Cardiac muscle cell (in vitro differentiated cells and primary cell): ENCODE data around the gene USP48. TPM values are rescaled to one million over a fixed set of nuclear protein-coding genes. Genes with fewer than 3 reads are reported as not detected.
"Not testable (repeated sequence)": the region's sequence is repeated elsewhere in the genome, so short reads cannot be mapped to it uniquely, and the experiment has no call there.

Source experiments
- DNase-seq, 2 donors: peaks; one replicate each; pipeline versions ENCODE4 v3.0.0 to v3.0.0-alpha.2; 2010 to 2017; ENCODE audit warnings: low read depth in 1 of 2, low spot score in 1 of 2
- H3K27ac ChIP-seq: fragments of 200-600 bp; sonication (generic); 2 replicates; pipeline ENCODE4 v1.5.1; 2016
- H3K27me3 ChIP-seq: fragments of 200-600 bp; sonication (generic); 2 replicates; pipeline ENCODE4 v1.6.0; 2016; ENCODE audit warnings: control low read depth
- H3K36me3 ChIP-seq: fragments of 200-600 bp; sonication (generic); 2 replicates; pipeline ENCODE4 v1.5.1; 2016; ENCODE audit warnings: control low read depth
- H3K4me1 ChIP-seq: fragments of 200-600 bp; sonication (generic); 2 replicates; pipeline ENCODE4 v1.8.1; 2017; ENCODE audit warnings: low read depth, mild to moderate bottlenecking, mixed run types
- H3K4me3 ChIP-seq: fragments of 200-600 bp; sonication (generic); 2 replicates; pipeline ENCODE4 v1.5.1; 2016; ENCODE audit warnings: mild to moderate bottlenecking
- H3K9me3 ChIP-seq: fragments of 200-600 bp; sonication (generic); 2 replicates; pipeline ENCODE4 v1.5.1; 2017; ENCODE audit warnings: low read depth, mild to moderate bottlenecking, control low read depth
- CTCF ChIP-seq: IDR thresholded peaks from 2 replicates; pipeline ENCODE4 v1.5.1; 2012; ENCODE audit warnings: low read depth, mild to moderate bottlenecking, low read length
- polyA plus RNA-seq: library from polyadenylated mRNA; unstranded; fragments of >200 nt; fragmentation: Nextera tagmentation; extraction: Ambion mirVana; gene quantifications from 2 replicates; pipeline ENCODE4 v1.2.1, GENCODE V29; 2016
- total RNA-seq: library from RNA; depleted of rRNA; stranded (reverse); fragments of >200 nt; gene quantifications from 2 replicates; pipeline ENCODE4 v1.2.3, GENCODE V29; 2016

The USP48 gene
- total and polyA plus RNA-seq, 2 experiments from 2014 or later: 29.6 to 52.4 TPM

GRCh38 chr1:21828075-21828474, 45.1 kb upstream of the USP48 start:
- no peaks in the 10 kb centered on the region for H3K9me3 ChIP-seq
- no peaks in the 10 kb centered on the region for H3K27me3 ChIP-seq
- DNase-seq: no peak
- H3K27ac ChIP-seq: no peak overlapping the region
- H3K36me3 ChIP-seq: peaks cover 52% of the 10 kb centered on the region
- no peak overlapping the region for H3K4me3 ChIP-seq
- no peaks in the 10 kb centered on the region for H3K4me1 ChIP-seq
- TF ChIP-seq CTCF: no peak

- no peaks in the 10 kb centered on the region for H3K27me3 ChIP-seq
- H3K36me3 ChIP-seq: peaks cover 53% of the 10 kb centered on the region
- H3K9me3 ChIP-seq: no peaks in the 10 kb centered on the region
- TF ChIP-seq CTCF: no peak
- no peak overlapping the region for H3K4me3 ChIP-seq
- H3K4me1 ChIP-seq: no peaks in the 10 kb centered on the region
- no peak for DNase-seq
- no peak overlapping the region for H3K27ac ChIP-seq
Measured at GRCh38 chr1:21827141-21827679, 44.3 kb upstream of the USP48 start.

GRCh38 chr1:21826694-21827093, 43.7 kb upstream of the USP48 start:
- H3K4me1 ChIP-seq, H3K27me3 ChIP-seq: not testable (repeated sequence)

DNA sequence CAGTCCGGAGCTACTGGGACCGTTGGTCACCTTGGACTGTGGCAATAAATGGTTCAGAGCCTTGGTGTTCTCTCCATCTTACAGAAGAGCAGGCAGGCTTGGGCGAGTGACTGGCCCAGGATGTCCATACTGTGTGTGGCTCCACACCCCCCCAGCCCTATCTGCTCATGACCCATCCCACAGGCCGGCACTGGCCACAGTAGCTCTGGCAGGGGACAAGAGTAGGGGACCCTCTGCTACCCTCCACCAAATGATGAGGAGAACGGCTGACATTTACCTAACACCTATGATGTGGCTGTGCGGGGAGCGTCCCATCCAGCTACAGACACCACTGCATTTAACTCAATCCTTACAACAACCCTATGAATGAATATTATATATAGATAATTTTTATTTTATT, 42.4 kb upstream of the USP48 start:
- Histone ChIP-seq H3K27ac (no peak overlapping the region), H3K36me3 (peaks cover 45% of the 10 kb centered on the region), H3K4me3 (no peak overlapping the region), H3K4me1 (no peaks in the 10 kb centered on the region), H3K9me3 (no peaks in the 10 kb centered on the region), H3K27me3 (no peaks in the 10 kb centered on the region)
- no peak for DNase-seq
- no peak for TF ChIP-seq CTCF

More at GRCh38 chr1:21826694-21827093, 43.7 kb upstream of the USP48 start:
- not testable (repeated sequence) for H3K27ac ChIP-seq, DNase-seq, H3K4me3 ChIP-seq, H3K9me3 ChIP-seq
- peaks cover 51% of the 10 kb centered on the region for H3K36me3 ChIP-seq

GRCh38 chr1:21824926-21825325, 42.0 kb upstream of the USP48 start:
- Histone ChIP-seq H3K9me3 (no peaks in the 10 kb centered on the region), H3K27ac (no peak overlapping the region), H3K4me1 (no peaks in the 10 kb centered on the region), H3K4me3 (no peak overlapping the region), H3K27me3 (no peaks in the 10 kb centered on the region), H3K36me3 (peaks cover 42% of the 10 kb centered on the region)
- TF ChIP-seq CTCF: no peak
- no peak for DNase-seq

GRCh38 chr1:21823980-21824702, 41.2 kb upstream of the USP48 start:
- Histone ChIP-seq H3K4me3 (no peak overlapping the region), H3K27ac (no peak overlapping the region), H3K4me1 (no peaks in the 10 kb centered on the region), H3K27me3 (no peaks in the 10 kb centered on the region), H3K9me3 (no peaks in the 10 kb centered on the region), H3K36me3 (peaks cover 39% of the 10 kb centered on the region)
- no peak for TF ChIP-seq CTCF
- no peak for DNase-seq
